KBM-7 (cell line): ENCODE data around the gene NLK.
"Not testable (repeated sequence)": the region's sequence is repeated elsewhere in the genome, so short reads cannot be mapped to it uniquely, and the experiment has no call there.

Source experiments
- DNase-seq: peaks from one replicate; pipeline ENCODE4 v3.0.0-alpha.2; 2015
- in situ Hi-C: fragments of 300-500 bp; cut with MboI; formaldehyde crosslinking; loops from 2 replicates; pipeline ENCODE4 v1.14.3; 2020; ENCODE audit warnings: low sequenced_read_pairs, low pct_unique_long_range_greater_than_20kb, mixed read lengths

Gene NLK

DNA sequence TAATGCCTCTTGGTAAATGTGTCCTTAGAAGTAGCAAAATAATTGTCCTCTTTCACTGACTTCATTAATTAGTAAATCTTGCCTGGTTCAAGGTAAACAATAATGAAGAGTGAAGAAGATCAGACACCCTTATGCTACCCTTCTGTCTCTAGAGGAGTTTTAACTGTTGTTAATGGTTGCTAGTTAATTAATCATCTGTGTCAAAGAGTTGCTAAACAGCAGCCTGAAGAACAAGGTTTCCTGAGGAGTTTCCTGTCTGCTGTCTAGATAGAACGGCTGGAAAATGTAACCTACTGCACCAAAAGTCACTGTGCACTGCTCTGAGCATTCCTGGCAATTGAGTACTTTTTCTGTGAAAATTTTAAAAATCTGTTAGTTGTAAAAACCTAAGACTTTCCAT is 131.3 kb downstream of the NLK start:
- peak; percentile 41 for DNase-seq
- in situ Hi-C loops = no loop called here

DNA sequence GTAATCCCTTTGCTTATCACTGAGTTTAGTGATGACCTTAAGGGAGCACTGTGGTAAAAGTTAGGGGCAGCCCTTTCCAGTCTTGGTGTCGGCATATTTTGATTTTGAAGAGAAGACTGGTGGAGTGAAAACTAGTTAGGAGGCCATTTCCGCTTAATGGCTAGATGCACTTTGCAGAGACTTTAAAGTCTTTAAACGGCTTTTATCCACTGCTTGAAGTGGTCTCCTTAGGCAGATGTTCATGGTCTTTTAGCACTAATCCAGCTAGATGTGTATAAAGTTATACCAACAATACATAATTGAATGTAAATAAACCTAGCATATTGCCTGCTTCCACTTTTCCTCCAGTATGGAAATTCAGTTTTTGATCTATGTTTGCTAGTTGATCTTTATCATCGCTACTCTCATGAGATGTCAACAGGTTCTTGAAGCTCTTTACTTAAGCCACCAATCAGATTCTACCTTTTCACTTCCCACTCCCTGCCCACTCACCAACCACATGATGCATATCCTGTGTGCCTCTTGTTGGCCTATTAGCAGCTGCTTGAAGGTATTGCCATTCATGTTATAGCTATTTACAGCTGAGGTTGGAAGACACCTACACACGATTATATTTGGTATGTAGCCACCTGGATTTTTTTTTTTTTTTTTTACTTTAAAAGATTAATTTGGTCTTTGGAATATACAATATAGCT is 132.0 kb downstream of the NLK start:
- in situ Hi-C loops = no loop called here
- peak; percentile 70 for DNase-seq

GRCh38 chr17:28177351-28177750 is 134.9 kb downstream of the NLK start:
- in situ Hi-C loops = no loop called here
- no peak for DNase-seq

GRCh38 chr17:28178800-28179199 is 136.3 kb downstream of the NLK start:
- no peak for DNase-seq
- in situ Hi-C loops = no loop called here

GRCh38 chr17:28180449-28180848 is 138.0 kb downstream of the NLK start:
- DNase-seq = no peak

GRCh38 chr17:28181568-28181967 is 139.1 kb downstream of the NLK start:
- DNase-seq = no peak
- in situ Hi-C loops = no loop called here

More at GRCh38 chr17:28180449-28180848, 138.0 kb downstream of the NLK start:
- in situ Hi-C loops = no loop called here

DNA sequence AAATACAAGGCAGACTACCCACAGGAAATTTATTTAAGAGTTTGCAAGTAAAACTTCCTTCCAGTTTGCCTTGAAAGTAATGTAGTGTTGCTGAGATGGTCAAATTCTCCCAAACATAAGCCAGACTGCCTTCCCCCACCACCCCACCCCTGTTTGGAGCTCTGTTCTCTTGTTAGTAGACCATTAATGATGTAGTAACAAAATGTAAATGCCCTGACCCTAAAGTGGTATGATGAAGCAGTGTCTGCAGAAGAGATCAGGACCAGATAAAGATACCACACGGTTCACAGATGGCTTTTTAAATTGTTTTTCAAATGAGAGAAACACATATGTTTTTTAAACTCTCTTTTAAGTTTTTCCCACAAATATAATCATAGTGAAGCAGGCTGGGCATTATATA is 140.1 kb downstream of the NLK start:
- in situ Hi-C loops = no loop called here
- no peak for DNase-seq

DNA sequence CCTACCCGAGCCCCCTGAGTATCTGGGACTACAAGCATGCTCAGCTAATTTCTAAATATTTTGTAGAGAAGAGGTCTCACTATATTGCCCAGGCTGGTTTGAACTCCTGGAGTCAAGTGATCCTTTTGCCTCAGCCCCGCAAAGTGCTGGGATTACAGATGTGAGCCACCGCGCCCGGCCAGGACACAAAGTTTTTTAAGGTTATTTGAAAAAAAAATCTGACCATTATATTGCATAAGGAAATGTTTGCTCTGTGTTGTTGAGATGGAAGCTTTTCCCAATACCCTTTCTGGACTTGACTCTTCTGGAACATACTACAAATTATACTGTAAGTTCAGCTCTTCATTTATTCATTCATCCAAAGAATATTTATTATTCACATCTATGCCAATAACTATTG is 143.2 kb downstream of the NLK start:
- in situ Hi-C loops = no loop called here
- DNase-seq = no peak

- in situ Hi-C loops = not testable (repeated sequence)
These were observed 144.0 kb downstream of the NLK start for GRCh38 chr17:28186472-28186871.

DNA sequence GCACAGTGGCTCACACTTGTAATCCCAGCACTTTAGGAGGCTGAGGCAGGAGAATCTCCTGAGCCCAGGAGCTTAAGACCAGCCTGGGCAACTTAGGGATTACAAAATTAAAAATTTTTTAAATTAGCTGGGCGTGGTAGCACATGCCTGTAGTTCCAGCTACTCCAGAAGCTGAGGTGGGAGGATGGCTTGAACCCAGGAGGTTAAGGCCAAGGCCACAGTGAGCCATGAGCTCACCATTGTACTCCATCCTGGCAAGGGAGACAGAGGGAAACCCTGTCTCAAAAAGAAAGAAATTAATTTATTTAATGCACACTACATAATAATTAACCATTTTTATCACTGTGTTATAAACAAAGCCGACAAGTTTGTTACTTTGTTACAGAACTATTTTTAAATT is 145.5 kb downstream of the NLK start:
- in situ Hi-C loops = no loop called here
- DNase-seq = no peak

More at GRCh38 chr17:28186472-28186871, 144.0 kb downstream of the NLK start:
- DNase-seq = not testable (repeated sequence)

DNA sequence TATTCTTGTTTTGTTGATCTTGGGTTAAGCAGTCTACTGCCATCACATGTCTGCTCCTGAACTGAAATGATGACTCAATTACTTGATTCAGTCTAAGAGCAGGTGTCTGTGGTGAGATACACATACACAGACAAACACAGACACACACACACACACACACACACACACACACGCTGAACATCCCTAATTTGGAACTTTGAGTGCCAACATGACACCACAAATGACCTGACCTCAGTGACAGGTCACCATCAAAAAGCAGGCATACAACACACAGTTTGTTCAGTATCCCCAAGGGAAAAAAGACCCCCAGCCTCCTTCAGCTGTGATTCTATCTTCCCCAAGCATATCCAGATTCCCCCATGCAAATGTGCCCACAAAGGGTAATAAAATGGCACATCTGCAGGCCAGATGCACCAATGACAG is 146.4 kb downstream of the NLK start:
- in situ Hi-C loops = no loop called here
- no peak for DNase-seq

- in situ Hi-C loops = no loop called here
- no peak for DNase-seq
These were observed 147.2 kb downstream of the NLK start for GRCh38 chr17:28189667-28190066.

DNA sequence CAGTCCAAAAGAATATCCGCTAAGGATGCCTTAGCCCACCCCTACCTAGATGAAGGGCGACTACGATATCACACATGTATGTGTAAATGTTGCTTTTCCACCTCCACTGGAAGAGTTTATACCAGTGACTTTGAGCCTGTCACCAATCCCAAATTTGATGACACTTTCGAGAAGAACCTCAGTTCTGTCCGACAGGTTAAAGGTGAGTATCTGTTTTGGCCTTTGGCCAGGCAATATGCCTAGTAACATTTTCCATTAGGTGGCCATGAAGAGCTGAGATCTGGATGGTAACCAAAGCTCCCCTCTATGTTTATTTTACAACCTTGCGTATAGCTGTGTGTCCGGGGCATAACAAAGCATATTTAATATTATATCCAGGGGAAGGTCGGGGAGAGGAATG is 148.5 kb downstream of the NLK start:
- no peak for DNase-seq
- in situ Hi-C loops = no loop called here

DNA sequence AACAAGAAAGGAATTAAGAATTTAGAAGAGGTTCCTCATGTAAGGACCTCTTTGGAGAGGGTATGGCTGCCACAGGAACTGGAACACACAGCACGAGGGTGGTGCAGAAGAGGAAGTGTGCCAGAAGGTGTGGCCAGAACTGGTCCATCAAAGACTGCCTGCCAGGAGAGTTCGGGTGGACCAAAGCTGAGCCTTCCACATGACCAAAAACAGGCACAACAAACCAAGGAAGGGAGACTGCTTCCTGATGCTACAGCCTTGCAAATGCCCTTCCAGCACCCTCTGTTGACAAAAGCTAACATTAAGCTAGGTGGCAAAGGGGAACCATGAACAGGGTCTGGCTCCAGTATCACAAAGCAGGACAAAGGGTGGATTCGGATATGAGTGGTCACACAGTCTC is 150.8 kb downstream of the NLK start:
- DNase-seq = peak; percentile 57
- in situ Hi-C loops = no loop called here

DNA sequence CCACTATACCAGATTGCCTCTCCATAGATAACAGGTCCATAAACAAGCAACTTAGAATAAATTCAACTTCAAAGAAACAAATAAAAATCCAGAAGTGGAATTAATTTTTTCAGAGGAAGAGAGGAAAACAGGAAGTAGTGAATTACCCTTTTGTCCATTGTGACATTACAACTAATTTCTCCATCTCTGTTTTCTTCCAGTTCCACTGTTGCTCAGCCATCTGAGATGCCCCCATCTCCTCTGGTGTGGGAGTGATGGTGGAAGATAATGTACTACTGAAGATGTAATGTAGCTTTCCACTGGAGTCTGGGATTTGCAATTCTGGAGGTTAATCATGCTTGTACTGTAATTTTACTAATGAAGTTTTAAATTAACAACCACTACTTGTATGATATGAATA is 151.9 kb downstream of the NLK start:
- in situ Hi-C loops = no loop called here
- DNase-seq = no peak

GRCh38 chr17:28196636-28197035 is 154.2 kb downstream of the NLK start:
- in situ Hi-C loops = no loop called here
- no peak for DNase-seq

- no peak for DNase-seq
- in situ Hi-C loops = no loop called here
These were observed 156.6 kb downstream of the NLK start for GRCh38 chr17:28199115-28199514.

DNA sequence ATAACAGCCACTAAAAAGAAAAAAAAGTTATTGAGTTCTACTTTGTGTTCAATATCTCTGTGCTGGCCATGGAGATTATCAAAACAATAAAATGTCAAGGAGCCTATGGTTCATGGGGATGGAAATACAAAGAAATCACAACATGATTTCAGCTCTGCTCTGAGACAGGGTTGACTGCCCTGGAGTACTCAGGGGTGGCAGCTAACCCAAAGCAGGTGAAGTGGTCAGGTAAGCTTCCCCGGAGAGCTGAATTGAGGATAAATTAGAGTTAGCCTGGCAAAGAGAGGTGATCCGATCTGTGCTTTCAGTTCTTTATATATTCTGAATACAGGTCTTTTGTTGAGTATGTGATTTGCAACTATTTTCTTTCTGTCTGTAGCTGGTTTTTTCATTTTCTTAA is 157.3 kb downstream of the NLK start:
- in situ Hi-C loops = no loop called here
- no peak for DNase-seq

GRCh38 chr17:28201315-28201714 is 158.8 kb downstream of the NLK start:
- in situ Hi-C loops = no loop called here
- DNase-seq = no peak

DNA sequence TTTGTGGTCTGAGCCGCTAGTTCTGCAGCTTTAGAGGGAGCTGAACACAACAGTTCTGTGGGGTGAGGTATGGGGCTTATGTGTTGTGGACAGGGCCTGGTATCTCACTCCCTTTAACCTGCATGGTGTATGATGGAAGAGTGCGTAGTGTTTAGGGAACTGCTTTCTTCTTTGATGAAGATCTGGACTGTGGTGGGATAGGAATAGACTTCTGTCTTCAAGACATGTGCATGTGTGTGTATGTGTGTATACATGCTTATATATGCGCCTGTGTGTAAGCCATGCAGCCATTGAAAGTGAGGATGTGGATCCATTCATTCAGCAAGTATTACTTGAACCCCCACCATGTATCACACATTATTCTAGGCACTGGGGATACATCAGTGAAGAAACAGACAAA is 161.8 kb downstream of the NLK start:
- DNase-seq = no peak

GRCh38 chr17:28204751-28205150 is 162.3 kb downstream of the NLK start:
- in situ Hi-C loops = no loop called here
- DNase-seq = no peak

More for the DNA sequence above, 161.8 kb downstream of the NLK start:
- in situ Hi-C loops = no loop called here
